Measurements from ENCODE around the gene SYNGR1.
"Not testable (repeated sequence)": the region's sequence is repeated elsewhere in the genome, so short reads cannot be mapped to it uniquely, and the experiment has no call there.

SYNGR1 gene

GRCh38 chr22:39317084-39317774 lies 32.6 kb upstream of the SYNGR1 start:
- DNase-seq (ENCODE audit: low spot score), result no peak

GRCh38 chr22:39317775-39318506 lies 31.9 kb upstream of the SYNGR1 start:
- DNase-seq (ENCODE audit: low spot score), result no peak

- DNase-seq (ENCODE audit: low spot score), result no peak
Observed at GRCh38 chr22:39318507-39319283, 31.1 kb upstream of the SYNGR1 start.

GRCh38 chr22:39319284-39320022 lies 30.3 kb upstream of the SYNGR1 start, which contains the start of gene RPL3:
RPL3 (minus strand) TSS chr22:39319623; CDS start chr22:39319597, 26 bp downstream.
- peak; percentile 94 for DNase-seq (ENCODE audit: low spot score)

GRCh38 chr22:39320616-39321029 lies 29.2 kb upstream of the SYNGR1 start:
- DNase-seq (ENCODE audit: low spot score), result not testable (repeated sequence)

- no peak for DNase-seq (ENCODE audit: low spot score)
Observed at GRCh38 chr22:39325392-39325932, 24.3 kb upstream of the SYNGR1 start.

GRCh38 chr22:39327995-39328754 lies 21.6 kb upstream of the SYNGR1 start:
- DNase-seq (ENCODE audit: low spot score), result no peak

GRCh38 chr22:39330553-39330952 lies 19.2 kb upstream of the SYNGR1 start:
- DNase-seq (ENCODE audit: low spot score), result not testable (repeated sequence)

- DNase-seq (ENCODE audit: low spot score), result no peak
Observed at GRCh38 chr22:39332441-39333064, 17.2 kb upstream of the SYNGR1 start.

GRCh38 chr22:39336411-39336810 lies 13.4 kb upstream of the SYNGR1 start:
- no peak for DNase-seq (ENCODE audit: low spot score)

GRCh38 chr22:39339775-39340174 lies 10.0 kb upstream of the SYNGR1 start:
- DNase-seq (ENCODE audit: low spot score), result not testable (repeated sequence)

- peak; percentile 2 for DNase-seq (ENCODE audit: low spot score)
Observed at GRCh38 chr22:39341179-39341578, 8.6 kb upstream of the SYNGR1 start.

- DNase-seq (ENCODE audit: low spot score), result peak; percentile 80
Observed at GRCh38 chr22:39343259-39344045, 6.3 kb upstream of the SYNGR1 start.

- peak; percentile 1 for DNase-seq (ENCODE audit: low spot score)
Observed at GRCh38 chr22:39344046-39344390, 5.8 kb upstream of the SYNGR1 start.

GRCh38 chr22:39345231-39345630 lies 4.6 kb upstream of the SYNGR1 start:
- DNase-seq (ENCODE audit: low spot score), result no peak

- no peak for DNase-seq (ENCODE audit: low spot score)
Observed at GRCh38 chr22:39348909-39349505, 784 bp upstream of the SYNGR1 start.

GRCh38 chr22:39349506-39349966 lies 255 bp upstream of the SYNGR1 start:
- DNase-seq (ENCODE audit: low spot score), result peak; percentile 89

GRCh38 chr22:39350757-39351688 lies 1.2 kb downstream of the SYNGR1 start:
- no peak for DNase-seq (ENCODE audit: low spot score)

All from AG08396 (cell line).